HG03175 (cell line): ENCODE data around the gene CCDC88B.
"Not testable (repeated sequence)": the region's sequence is repeated elsewhere in the genome, so short reads cannot be mapped to it uniquely, and the experiment has no call there.

Experiments
- ATAC-seq: cut with Tn5 transposase; IDR thresholded peaks from one replicate; pipeline ENCODE4 v1.9.1; 2021; ENCODE audit warnings: mild to moderate bottlenecking, moderate library complexity; ENCODE audit not compliant: unreplicated experiment

The CCDC88B gene

GRCh38 chr11:64305075-64305690, 34.8 kb upstream of the CCDC88B start, which contains the start of gene ESRRA:
ESRRA (plus strand) TSS chr11:64305524; CDS start chr11:64307180, 1,656 bp downstream.
- peak; percentile 73 for ATAC-seq

GRCh38 chr11:64305691-64306562, 34.1 kb upstream of the CCDC88B start:
- peak; percentile 14 for ATAC-seq

GRCh38 chr11:64306563-64306875, 33.5 kb upstream of the CCDC88B start:
- ATAC-seq, result no peak

- no peak for ATAC-seq
Measured at GRCh38 chr11:64306876-64307622, 33.0 kb upstream of the CCDC88B start.

- not testable (repeated sequence) for ATAC-seq
Measured at GRCh38 chr11:64307795-64308194, 32.2 kb upstream of the CCDC88B start.

- ATAC-seq, result no peak
Measured at GRCh38 chr11:64312947-64313346, 27.1 kb upstream of the CCDC88B start.

GRCh38 chr11:64313491-64314145, 26.4 kb upstream of the CCDC88B start:
- ATAC-seq, result no peak

- no peak for ATAC-seq
Measured at GRCh38 chr11:64314146-64314804, 25.7 kb upstream of the CCDC88B start.

GRCh38 chr11:64314805-64315561, 25.0 kb upstream of the CCDC88B start:
- no peak for ATAC-seq

GRCh38 chr11:64315667-64316526, 24.1 kb upstream of the CCDC88B start:
- ATAC-seq, result not testable (repeated sequence)

GRCh38 chr11:64316672-64317324, 23.2 kb upstream of the CCDC88B start:
- peak; percentile 3 for ATAC-seq

- peak; percentile 70 for ATAC-seq
Measured at GRCh38 chr11:64317325-64317960, 22.6 kb upstream of the CCDC88B start, which contains the start of gene TRMT112. TRMT112 (minus strand) TSS chr11:64317559; CDS start chr11:64317526, 33 bp downstream.

- peak; percentile 76 for ATAC-seq
Measured at GRCh38 chr11:64317961-64318765, 21.8 kb upstream of the CCDC88B start, which contains the start of gene PRDX5. PRDX5 (plus strand) TSS chr11:64318121; CDS start chr11:64318216, 95 bp downstream.

- ATAC-seq, result no peak
Measured at GRCh38 chr11:64318766-64319761, 20.9 kb upstream of the CCDC88B start.

GRCh38 chr11:64320556-64320955, 19.4 kb upstream of the CCDC88B start:
- ATAC-seq, result no peak

- ATAC-seq, result no peak
Measured at GRCh38 chr11:64321026-64321425, 19.0 kb upstream of the CCDC88B start.
